SKM-1 (cell line): ENCODE results near the gene SIX4.

Experiments used
- DNase-seq: peaks from one replicate; lab custom pipeline; 2025; ENCODE audit not compliant: unreplicated experiment; lab: John Stamatoyannopoulos, UW

The SIX4 gene

GRCh38 chr14:60722357-60723115 is 1.6 kb downstream of the SIX4 start:
- DNase-seq: no peak

- no peak for DNase-seq
Measured at GRCh38 chr14:60722107-60722356, 2.1 kb downstream of the SIX4 start.

GRCh38 chr14:60721326-60722106 is 2.6 kb downstream of the SIX4 start:
- no peak for DNase-seq

- no peak for DNase-seq
Measured at GRCh38 chr14:60720962-60721325, 3.2 kb downstream of the SIX4 start.

GRCh38 chr14:60720391-60720790 is 3.8 kb downstream of the SIX4 start:
- no peak for DNase-seq

- no peak for DNase-seq
Measured at GRCh38 chr14:60713513-60713912, 10.6 kb downstream of the SIX4 start.

- no peak for DNase-seq
Measured at GRCh38 chr14:60710494-60710893, 13.7 kb downstream of the SIX4 start.

GRCh38 chr14:60707858-60708257 is 16.3 kb downstream of the SIX4 start:
- DNase-seq: no peak

GRCh38 chr14:60705100-60705499 is 19.1 kb downstream of the SIX4 start:
- DNase-seq: no peak

GRCh38 chr14:60700598-60700997 is 23.6 kb downstream of the SIX4 start:
- no peak for DNase-seq

GRCh38 chr14:60695327-60695726 is 28.8 kb downstream of the SIX4 start:
- no peak for DNase-seq

GRCh38 chr14:60691383-60692113 is 32.6 kb downstream of the SIX4 start:
- no peak for DNase-seq

GRCh38 chr14:60686865-60687264 is 37.3 kb downstream of the SIX4 start:
- DNase-seq: no peak

GRCh38 chr14:60684203-60684602 is 39.9 kb downstream of the SIX4 start:
- DNase-seq: no peak

- no peak for DNase-seq
Measured at GRCh38 chr14:60681271-60681670, 42.9 kb downstream of the SIX4 start.

- DNase-seq: no peak
Measured at GRCh38 chr14:60680511-60680910, 43.6 kb downstream of the SIX4 start.

GRCh38 chr14:60679566-60680258 is 44.4 kb downstream of the SIX4 start:
- DNase-seq: no peak

GRCh38 chr14:60677701-60678100 is 46.5 kb downstream of the SIX4 start:
- DNase-seq: no peak

GRCh38 chr14:60670989-60671388 is 53.2 kb downstream of the SIX4 start:
- no peak for DNase-seq

- no peak for DNase-seq
Measured at GRCh38 chr14:60668431-60669112, 55.6 kb downstream of the SIX4 start.

GRCh38 chr14:60665177-60665550 is 59.0 kb downstream of the SIX4 start:
- DNase-seq: no peak
